ENCODE data around the gene PREB.

DNA sequence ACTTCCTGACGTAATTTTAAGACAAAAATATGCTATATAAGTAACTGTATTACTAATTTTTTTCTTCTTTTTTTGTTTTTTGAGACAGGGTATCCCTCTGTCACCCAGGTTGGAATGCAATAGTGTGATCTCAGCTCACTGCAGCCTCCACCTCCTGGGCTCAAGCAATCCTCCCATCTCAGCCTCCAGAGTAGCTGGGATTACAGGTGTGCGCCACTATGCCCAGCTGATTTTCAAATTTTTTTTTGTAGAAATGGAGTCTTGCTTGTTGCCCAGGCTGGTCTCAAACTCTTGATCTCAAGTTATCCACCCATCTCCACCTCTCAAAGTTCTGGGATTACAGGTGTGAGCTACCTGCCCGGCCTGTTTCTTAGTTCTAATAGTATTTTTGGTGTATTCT is 44.0 kb upstream of the PREB start:
- TF ChIP-seq, protein P1, sequence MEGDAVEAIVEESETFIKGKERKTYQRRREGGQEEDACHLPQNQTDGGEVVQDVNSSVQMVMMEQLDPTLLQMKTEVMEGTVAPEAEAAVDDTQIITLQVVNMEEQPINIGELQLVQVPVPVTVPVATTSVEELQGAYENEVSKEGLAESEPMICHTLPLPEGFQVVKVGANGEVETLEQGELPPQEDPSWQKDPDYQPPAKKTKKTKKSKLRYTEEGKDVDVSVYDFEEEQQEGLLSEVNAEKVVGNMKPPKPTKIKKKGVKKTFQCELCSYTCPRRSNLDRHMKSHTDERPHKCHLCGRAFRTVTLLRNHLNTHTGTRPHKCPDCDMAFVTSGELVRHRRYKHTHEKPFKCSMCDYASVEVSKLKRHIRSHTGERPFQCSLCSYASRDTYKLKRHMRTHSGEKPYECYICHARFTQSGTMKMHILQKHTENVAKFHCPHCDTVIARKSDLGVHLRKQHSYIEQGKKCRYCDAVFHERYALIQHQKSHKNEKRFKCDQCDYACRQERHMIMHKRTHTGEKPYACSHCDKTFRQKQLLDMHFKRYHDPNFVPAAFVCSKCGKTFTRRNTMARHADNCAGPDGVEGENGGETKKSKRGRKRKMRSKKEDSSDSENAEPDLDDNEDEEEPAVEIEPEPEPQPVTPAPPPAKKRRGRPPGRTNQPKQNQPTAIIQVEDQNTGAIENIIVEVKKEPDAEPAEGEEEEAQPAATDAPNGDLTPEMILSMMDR (IDR thresholded peaks at IDR 0.05): no peak
- no peak for TF ChIP-seq POLR2A (IDR thresholded peaks at IDR 0.05)
